GM19397 (cell line): ENCODE measurements around the gene ATP6V1B1.

ENCODE experiments used
- ATAC-seq: cut with Tn5 transposase; IDR thresholded peaks from one replicate; pipeline ENCODE4 v1.9.1; 2021; ENCODE audit warnings: mild to moderate bottlenecking, moderate library complexity; ENCODE audit not compliant: unreplicated experiment

The ATP6V1B1 gene

DNA sequence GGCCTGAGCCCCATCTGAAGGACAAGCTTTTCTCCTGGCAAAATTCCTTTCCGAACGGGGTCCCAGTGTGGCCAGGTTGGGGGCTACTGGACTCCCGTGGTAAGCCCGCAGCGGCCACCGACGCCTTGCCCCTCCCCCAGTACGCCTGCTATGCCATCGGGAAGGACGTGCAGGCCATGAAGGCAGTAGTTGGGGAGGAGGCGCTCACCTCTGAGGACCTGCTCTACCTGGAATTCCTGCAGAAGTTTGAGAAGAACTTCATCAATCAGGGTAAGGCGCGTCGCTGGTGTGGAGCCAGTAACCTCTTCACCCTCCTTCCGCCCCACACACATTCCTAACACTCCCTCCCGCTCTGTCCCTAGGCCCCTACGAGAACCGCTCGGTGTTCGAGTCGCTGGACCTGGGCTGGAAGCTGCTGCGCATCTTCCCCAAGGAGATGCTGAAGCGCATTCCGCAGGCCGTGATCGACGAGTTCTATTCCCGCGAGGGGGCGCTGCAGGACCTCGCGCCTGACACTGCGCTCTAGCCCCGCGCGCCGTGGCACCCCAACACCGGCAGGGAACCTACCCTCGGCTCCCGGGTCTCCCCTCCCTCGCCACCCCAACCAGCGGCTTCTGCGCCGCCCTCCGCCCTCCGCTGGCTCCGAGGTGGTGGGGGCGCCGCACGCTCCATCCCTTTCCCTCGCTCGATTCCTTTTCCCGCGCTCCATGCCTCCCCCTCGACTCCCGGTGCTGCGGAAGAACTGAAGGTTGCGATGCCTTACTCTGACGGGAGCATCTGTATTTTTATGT is 29.1 kb downstream of the ATP6V1B1 start:
- peak; percentile 73 for ATAC-seq

DNA sequence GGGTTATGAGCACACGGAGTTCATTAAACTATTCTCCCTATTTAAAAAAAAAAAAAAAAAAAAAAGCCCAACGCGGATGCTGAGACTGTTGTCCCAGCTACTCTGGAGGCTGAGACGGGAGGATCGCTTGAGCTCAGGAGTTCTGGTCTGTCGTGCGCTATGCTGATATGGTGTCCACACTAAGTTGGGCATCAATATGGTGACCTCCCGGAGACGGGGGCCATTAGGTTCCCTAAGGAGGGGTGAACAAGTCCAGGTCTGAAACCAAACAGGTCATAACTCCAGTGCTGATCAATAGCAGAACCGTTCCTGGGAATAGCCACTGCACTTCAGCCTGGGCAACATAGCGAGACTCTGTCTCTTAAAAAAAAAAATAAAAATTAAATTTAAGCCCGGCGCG is 29.8 kb downstream of the ATP6V1B1 start:
- ATAC-seq, result no peak

DNA sequence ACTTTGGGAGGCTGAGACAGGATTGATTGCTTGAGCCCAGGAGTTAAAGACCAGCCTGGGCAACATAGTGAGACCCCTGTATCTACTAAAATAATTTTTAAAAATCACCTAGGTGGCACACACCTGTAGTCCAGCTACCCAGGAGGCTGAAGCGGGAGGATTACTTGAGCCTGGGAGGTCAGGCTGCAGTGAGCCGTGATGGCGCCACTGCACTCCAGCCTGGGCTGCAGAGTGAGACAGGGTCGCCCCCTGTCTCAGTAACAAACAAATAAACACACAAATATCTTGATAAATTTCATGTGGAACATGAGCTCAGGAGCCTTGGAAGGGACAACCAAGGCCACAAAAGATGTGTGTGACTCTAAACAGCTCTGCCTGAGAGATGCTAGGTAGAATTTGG is 31.0 kb downstream of the ATP6V1B1 start:
- ATAC-seq, result no peak

DNA sequence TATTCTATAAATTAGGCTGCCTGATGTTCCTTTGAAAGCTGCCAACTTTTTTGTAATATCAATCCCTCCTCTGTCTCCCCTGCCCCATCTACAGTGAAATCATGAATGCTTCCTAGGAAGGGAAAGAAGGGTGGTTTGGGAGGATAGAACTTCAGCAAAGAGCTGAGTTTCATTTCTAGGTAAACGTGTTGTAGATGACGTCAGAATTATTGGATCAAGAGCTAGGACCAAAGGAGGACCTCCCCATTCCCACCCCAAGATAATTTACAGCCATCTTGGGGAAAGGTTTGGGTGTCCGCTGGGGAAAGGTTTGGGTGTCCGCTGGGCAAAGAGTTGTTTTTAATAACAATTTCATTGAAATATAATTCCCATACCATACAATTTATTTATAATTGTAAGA is 31.5 kb downstream of the ATP6V1B1 start:
- no peak for ATAC-seq

DNA sequence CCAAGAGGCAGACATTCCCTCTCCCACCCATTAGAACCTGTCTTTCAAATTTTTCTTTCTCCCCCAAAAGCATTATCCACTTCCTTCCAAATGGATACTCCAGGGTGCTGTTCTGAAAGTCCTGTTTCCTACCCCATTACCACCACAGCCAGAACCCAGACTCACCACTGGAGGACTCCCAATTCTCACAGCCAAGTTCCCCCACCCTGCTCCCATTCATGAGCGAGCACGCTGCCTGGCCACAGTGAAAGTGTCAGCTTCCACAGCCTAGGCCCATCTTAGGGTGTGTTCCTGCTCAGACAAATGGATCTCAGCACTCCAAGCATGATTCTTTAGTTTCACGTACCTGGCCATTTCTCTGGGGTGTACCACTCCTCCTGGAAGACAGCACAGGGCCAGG is 38.9 kb downstream of the ATP6V1B1 start:
- ATAC-seq, result no peak

DNA sequence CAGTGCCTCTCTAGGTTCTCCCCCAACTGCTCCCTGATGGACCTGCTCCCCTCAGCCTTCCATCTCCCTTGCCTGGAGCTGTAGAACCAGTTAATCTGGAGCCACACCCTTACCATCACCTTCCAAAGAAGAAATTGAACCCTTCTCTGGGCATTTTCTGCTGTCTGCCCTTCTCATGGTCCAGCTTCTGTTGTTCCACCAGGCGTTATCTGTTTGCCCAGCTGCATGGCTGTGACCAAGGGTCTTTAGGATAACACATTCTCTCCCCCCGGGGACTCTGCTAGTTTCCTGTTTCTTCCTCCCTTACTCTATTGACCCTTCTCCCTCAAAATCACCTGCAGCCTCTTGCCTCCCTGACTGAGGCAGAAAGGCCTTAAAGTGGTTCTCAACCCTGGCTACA is 39.5 kb downstream of the ATP6V1B1 start:
- no peak for ATAC-seq

DNA sequence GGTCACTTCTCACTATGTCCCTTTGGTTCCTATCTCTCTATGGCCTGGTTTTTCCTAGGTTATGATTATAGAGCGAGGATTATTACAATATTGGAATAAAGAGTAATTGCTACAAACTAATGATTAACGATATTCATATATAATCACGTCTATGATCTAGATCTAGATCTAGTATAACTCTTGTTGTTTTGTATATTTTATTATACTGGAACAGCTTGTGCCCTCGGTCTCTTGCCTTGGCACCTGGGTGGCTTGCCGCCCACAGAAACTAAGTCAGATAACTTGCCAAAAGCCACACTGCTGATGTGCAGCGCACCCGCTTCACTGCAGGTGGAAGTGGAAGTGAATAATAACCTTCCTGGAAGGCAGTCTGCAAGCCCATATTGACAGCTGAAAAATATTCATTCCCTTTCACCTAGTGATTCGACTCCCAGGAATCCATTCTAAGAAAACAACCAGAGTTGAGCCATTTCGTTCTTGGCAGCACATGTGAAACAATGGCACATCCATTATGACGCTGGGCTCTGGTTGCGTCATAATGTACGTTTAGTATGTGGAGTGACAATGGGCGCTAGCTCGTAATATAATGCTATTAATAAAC is 42.0 kb downstream of the ATP6V1B1 start:
- ATAC-seq, result no peak

DNA sequence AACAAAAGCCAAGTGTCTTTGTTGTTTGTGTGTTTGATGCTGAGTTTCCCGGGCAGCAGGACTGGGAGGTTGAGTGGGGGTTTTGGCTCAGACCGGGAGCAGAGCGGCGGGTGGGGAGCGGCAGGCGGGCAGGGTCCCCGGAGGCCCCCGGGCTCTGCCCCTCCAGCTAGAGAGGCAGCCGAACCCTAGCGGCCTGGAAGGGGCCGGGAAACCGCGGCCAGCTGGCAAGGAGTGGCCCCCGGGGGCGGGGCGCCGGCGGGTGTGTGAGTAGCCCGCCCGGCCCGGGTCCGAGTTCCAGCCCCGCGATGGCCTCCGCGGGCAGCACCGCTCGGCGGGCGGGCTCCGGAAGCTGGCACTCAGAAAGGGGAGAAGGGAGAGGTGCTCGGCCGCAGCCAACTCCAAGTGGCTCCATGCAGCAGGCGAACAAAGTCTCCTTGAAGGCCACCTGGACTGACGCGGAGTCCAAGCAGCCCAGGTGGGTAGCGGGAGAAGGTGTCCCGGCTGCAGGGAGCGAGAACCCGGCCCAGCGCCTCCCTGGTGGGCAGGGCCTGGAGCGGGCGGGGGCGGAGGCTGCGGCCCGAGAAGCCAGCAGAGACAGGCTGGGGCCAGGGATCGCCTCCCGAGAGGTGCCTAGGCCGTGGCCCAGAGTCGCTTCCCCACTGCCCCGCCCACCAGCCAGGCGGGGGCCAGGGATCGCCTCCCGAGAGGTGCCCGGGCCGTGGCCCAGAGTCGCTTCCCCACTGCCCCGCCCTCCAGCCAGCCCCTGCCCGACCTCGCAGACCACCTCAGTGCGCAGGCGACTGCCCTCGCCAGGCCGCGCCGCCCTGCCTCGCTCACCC is 42.9 kb downstream of the ATP6V1B1 start, which contains the start of gene ANKRD53:
Gene ANKRD53 (plus strand): TSS at position 290 of the 839 bp plus-strand sequence. CDS start 16 bp downstream, at position 306.
- no peak for ATAC-seq

DNA sequence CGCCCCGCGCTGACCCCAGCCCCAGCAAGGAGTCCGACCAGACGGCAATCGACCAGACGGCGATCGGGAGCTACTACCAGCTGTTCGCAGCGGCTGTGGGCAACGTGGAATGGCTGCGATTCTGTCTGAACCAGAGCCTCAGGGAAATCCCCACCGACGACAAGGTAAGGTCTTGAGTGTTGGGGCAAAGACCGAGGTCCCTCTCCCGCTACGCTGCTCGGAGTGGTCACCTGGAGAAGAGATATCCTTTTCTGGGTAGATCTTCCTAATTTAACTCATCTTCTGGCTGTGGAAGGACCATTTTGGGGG is 43.4 kb downstream of the ATP6V1B1 start:
- ATAC-seq, result no peak

DNA sequence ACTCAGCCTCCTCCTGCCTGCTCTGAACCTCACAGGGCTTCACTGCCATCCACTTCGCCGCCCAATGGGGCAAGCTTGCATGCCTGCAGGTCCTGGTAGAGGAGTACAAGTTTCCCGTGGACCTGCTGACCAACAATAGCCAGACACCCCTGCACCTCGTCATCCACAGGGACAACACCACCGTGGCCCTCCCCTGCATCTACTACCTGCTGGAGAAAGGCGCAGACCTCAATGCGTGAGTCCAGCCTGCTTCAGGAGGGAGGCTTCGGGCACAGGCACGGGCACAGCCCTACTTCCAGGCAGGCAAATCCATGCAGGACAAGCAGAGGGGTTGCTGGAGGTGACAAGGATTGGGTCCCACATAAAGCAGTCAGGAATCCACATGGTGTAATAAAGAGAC is 43.9 kb downstream of the ATP6V1B1 start:
- no peak for ATAC-seq

DNA sequence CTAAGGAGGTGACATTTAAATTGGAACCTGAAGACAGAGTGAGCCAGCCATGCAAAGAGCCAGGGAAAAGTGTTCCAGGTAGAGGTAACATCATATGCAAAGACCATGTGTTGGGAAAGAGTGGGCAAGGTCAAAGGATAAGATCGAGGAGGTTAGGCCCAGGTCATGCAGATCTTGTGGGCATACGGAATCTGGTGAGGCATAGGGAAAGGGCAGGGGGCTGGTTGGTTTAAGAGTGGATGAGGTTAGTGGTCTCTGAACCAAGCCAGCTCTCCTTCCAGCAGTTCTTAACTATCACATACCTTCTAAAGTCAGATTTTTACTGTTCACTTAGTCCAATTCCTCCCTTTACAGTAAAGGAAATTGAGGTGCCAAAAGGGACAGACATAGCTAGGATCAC is 45.7 kb downstream of the ATP6V1B1 start:
- no peak for ATAC-seq

DNA sequence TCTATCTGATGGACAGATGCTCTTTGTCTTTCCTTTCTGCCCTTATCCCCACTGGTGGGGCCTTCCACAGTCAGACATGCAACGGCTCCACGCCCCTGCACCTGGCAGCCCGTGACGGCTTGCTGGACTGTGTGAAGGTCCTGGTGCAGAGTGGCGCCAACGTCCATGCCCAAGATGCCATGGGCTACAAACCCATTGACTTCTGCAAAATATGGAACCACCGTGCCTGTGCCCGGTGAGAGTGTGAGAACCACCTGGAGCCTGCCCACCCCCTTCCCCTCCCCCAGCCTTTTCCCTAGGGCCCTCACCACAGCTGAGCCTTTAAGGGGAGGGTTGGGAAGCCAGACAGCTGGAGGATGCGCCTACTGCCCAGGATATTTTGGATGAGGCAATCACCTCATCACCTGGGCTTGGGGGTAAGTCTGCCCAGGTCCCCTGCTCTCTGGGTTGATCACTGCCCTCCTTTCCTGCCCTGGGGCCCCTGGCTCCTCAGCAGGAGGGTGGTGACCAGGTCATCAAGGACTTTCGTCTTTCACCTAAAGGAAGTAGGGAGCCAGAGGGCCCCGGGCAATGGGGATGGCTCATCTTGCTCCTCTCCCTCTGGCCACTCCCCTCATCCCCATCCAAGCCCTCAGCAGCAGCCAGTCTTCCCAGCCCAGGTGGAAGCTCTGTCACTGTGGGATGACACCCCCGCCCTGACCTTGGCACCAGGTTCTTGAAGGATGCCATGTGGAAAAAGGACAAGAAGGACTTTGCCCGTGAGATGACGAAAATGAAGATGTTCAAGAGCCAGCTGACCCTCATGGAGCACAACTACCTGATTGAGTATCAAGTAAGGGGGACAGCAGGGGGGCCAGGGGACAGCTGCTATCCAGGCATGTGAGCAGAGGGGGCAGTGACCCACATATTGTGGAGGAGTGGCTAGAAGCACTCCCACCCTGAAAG is 46.4 kb downstream of the ATP6V1B1 start:
- ATAC-seq, result no peak

DNA sequence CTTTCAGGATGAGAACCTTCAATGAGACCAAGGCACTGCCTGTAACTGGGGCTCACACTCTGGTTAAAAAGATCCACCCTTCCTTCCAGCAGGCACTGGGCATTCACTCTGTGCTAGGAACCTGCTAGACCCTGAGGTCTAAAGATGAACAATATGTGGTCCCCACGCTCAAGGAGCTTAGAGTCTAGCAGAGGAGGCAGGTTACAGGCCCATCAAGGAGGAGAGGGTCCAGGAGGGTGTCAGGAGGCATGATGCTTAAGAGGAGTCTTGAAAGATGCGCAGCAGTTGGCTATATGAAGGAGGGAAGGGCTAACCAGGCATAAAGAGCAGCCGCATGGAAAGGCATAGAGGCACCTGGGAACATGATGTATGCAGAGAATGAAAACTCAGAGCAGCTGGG is 47.3 kb downstream of the ATP6V1B1 start:
- no peak for ATAC-seq

DNA sequence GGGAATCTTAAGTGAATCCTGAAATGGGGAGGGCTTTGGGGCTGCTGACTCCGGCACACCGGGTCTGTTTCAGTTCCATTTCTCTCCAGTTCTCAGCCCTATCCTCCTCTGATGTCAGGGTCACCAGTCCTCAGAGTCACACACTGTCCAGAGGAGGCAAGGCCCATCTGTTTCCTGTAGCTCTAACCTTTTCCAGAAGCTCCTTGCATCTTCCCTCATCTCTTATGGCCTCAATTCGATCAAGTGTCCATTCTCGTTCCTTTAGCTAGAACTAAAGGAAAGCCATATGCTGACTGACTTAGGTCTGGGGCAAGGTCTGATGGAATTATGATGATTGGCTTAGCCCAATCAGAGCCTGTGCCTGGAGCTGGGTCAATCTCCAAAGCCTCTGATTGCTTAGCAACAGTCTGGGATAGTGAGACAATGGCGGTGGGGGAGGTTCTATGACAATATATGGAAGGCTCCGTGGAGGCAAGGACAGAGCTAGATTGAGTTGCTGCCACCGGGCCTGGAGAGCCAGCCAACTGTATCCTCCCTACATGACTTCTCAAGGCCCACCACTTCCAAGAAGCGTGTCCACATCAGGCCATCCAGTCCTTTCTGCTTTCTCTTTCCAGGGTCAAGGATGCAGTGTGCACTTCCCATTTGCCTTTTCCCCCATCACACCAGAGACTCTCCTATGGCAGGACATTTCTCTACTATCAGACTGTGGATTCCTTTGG is 48.0 kb downstream of the ATP6V1B1 start:
- no peak for ATAC-seq

DNA sequence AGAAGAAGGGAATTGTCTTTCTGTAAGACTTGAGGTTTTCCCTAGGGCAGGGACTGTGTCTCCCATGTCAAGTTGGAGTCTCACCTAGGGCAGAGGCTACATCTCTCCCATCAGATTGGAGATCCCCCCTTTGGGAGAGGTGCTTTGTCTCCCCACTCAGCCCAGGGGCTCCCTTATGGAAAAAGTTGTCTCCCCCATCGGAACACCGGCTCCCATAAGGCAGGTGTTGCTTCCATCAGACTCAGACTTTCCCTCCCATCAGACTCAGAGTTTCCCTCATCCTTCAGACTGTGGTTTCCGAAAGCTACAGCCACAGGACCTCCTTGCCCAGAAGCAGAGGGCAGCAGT is 48.5 kb downstream of the ATP6V1B1 start:
- no peak for ATAC-seq

DNA sequence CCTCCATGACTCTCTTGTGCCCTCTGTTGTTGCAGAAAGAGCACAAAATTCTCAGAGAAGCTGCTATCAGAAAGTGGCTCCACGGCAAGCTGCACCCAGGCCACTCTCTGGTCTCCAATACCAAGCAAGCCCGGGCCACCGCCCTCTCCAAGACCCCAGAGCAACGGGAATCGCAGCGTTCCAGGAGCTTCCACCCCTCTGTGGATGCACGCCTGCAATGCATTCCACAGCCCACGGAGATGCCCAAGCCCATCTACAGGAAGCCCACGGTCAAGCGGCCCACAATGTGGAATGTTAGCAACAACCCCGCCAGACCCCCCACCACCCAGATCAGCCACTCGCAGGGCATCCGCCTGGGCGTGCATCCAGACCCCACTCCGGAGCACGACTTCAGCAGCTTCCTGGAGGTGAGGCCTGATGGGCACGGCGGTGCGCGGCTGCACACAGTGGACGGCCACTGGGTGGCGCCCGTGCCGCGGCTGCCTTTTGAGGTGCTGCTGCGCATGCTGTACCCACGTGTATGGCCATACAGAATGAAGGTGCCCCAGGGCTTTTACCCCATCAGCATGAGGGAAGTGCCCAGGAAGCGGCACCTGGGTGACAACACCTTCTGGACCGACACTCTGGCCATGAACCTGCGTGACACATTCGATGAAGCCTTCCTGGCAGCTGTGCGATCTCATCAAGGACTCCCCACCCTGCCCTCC is 49.0 kb downstream of the ATP6V1B1 start:
- peak; percentile 93 for ATAC-seq

DNA sequence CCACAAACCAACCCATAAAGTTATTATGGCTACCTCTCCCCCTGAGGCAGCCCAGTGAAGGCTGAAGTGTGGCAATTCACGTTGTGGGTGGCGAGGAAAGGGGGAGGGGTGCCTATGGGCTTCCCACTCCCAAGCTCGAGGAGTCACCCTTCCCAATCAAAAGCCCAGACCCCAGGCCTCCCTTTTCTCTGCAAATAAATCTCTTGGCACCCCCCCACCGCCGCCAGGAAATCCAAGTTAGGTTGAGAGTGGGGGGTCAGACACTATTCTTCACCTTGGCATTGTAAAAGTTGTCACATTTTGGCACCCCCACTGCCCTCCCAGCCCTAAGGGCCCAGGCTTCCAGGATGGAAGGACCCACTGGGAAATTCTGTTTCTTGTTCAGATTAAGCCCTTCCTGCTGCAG is 49.6 kb downstream of the ATP6V1B1 start:
- no peak for ATAC-seq

DNA sequence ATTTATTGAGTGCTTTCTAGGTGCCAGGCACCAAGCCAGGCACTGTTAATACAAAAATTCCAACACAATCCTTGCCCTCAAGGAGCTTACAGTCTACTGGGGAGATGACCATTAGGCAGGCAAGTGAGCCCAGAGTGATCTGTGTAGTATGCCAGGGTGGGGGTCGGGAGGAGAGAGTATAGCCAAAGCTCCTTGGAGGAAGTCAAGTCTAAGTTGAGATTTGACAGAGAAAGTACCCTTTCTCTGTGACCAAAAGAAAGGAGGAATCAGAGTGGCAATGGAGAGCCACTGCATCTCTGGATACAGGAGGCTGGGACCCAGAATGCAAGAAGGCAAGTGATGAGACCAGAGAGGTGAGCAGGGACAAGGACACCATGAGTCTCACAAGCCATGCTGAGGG is 50.3 kb downstream of the ATP6V1B1 start:
- no peak for ATAC-seq

DNA sequence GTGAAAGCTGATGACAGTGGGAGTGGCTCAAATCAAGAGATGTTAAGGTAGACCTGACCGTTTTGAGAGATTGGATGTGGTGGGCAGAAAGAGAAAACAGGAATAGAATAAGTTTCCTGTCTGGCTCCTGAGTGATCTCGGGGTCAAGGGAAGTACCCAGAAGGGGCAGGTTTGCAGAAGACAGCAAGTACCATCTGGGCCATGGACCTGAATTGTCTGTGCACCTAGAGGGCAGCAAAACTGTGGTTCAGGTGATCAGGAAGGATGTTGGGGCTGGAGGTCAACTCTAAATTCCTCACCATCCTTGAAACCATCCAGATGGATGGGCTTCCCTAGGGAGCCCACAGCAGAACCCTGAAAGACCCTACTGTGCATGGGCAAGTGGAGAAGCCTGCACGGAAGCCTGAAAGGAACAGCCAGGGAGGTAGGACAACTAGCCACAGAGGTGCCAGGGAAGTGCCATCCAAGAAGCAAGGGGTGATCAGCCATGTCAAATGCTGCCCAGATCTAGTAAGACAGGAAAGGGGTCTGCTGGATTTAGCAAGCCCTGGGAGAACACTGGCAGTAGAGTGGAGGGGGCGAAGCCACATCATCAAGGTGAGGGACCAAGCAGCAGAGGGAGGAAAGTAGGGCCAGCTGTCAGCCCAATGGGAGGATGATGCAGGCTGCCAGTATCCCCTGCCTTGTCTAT is 50.9 kb downstream of the ATP6V1B1 start:
- no peak for ATAC-seq
